ENCODE data around the gene FAM124B.

FAM124B gene

DNA sequence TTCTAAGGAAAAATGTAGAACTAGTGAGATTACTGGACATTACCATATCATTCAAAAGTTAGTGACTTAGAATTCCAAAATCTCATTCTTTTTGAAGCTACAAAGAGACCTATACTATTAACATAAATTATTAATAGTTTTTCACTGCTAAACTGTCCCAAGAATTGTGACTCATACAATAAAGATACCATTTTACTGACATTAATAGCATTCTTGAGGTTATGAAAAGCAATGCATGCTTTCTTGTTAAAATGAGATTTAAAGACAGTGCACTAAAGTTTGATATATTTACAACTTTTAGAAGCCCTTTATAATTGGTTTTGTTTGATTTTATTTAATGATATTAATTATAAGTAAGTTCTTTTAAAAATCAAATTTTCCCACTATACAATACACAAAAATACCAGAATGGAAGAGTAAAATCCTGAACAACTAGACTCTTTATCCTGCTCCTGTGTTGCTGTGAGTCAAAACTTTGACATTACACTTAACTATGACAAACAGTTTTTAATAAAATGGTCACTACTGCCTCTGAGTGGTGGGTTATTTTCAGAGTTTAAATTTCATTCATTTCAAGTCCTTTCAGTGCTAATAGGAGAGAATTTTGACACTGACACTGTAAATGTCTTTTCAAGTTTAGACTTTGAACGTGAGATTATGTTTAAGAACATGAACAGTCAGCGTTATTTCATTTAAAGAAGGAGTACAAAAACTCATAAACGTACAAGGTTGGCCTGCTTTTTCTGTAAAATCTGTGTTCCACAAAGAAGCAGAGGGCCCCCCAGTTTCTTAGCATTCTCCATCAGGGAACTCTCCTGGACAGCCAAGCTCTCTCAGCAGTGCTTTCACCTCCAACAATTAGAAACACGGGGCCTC is 54.5 kb downstream of the FAM124B start:
- DNase-seq (ENCODE audit: low read depth in 3 of 3, low spot score in 1 of 3) = no peak

DNA sequence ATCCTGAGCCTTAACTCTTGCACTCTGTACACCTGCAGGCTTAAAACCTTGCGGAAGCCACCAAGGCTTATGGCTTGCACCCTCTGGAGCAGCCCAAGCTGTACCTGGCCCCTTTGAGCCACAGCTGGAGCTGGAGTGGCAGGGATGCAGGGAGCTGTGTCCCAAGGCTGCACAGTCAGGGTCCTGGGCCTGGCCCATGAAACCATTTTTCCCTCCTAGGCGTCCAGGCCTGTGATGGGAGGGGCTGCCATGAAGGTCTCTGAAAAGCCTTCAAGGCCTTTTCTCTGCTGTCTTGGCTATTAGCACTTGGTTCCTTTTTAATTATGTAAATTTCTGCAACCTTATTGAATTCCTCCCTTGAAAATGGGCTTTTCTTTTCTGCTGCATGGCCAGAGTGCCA is 56.4 kb downstream of the FAM124B start:
- DNase-seq (ENCODE audit: low read depth in 3 of 3, low spot score in 1 of 3) = no peak

DNA sequence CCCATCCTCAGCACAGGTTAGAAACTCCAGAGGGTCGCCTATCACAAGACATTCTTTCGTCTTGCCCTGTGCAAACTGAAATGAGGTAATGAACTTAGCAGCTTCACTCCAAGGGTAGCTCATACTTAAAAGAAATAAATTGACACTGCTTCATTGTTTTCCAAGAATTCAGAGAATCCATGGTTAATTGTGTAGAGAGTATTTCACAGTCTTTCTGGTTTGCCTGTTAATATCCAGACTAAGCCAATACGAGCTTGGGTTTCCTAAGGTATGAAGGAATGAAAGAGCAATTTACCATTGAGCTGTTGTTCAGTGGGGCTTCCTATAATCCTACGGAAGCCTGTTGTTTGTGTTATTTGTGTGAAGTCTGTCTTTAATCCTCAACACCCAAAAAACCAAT is 58.7 kb downstream of the FAM124B start:
- DNase-seq (ENCODE audit: low read depth in 3 of 3, low spot score in 1 of 3) = no peak

DNA sequence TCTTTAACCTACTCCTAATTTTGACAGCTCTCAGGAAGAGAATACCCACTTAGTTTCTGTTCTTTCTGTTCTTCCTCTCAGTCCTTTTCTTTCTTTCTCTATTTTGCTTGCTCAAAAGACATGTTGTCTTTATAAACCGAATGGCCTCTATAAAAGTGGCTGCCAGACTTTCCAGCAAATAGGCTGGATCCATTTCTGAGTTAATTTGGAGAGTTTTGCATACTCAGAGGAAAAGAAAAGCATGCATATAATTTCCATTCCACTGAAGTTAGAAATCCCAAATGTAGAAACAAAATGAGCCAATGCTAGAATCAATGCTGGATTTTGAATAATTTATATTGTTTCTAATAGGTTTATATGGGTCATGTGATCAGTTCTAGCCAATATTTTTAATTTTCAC is 65.9 kb downstream of the FAM124B start:
- no peak for DNase-seq (ENCODE audit: low read depth in 3 of 3, low spot score in 1 of 3)

DNA sequence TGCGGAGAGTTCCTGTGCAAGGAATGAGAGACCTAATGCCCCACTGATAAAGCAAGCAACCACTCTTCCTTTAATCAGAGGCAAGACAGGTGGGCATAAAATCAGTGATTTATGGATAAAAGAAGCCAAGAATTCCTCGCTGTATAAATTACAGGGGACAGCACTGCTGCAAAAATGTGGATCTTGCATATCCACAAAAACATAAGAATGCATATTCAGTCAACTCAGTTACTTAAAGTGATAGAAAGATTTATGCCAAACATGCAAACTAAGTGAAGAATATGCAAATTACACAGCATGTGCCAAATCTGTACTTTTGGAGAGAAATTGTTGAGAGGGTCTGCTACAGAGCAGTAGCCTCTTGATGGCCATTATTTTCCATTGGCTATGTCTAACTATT is 67.2 kb downstream of the FAM124B start:
- DNase-seq (ENCODE audit: low read depth in 3 of 3, low spot score in 1 of 3) = no peak

DNA sequence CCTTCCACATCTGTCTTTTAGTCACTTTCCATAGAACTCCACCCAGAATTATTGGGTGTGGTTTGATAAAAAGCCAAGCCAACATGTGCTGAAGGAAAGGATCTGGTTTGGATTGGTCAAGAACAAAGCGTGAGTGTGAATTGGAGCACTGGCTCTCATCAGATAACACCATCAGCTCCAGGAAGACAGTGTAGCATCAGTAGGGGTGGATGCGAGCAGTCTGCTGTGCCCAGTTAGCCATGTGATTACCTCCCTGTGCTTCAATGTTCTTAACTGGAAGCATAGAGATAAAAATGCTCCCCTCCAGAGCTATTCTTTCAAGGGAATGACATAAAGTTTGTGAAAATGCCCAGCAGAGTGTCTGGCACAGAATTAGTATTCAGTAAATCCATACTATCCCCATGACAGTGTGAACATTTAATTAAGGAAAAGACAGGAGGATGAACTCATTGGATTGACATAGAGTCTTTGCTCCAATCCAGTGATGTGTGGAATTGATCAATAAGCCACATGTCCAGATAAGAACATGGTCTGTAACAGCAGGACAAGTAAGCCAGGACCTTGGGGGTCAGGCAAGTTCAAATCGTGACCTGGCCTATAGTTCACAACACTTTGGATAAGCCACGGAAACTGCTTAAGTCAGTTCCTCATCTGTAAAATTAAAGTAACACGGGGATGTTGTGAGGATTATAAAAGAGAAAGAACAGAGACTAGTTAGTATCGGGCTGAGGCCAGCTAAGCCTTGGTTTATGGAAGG is 68.0 kb downstream of the FAM124B start:
- DNase-seq (ENCODE audit: low read depth in 3 of 3, low spot score in 1 of 3) = no peak

DNA sequence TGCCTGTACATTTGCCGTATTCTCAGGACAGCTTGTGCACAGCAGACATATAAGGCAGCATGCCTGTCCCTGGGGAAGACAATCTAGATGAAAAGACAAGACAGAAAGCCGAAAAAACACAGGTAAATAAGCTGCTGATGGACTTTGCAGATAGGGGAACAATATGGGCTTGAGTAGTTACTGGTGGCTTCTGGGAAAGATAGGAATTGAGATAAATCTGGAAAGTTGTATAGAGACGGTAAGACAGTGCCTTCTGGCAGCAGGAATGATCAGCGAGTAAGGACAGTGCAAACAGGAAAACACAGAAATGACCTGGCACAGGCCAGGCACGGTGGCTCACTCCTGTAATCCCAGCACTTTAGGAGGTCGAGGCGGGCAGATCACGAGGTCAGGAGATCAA is 70.2 kb downstream of the FAM124B start:
- no peak for DNase-seq (ENCODE audit: low read depth in 3 of 3, low spot score in 1 of 3)

DNA sequence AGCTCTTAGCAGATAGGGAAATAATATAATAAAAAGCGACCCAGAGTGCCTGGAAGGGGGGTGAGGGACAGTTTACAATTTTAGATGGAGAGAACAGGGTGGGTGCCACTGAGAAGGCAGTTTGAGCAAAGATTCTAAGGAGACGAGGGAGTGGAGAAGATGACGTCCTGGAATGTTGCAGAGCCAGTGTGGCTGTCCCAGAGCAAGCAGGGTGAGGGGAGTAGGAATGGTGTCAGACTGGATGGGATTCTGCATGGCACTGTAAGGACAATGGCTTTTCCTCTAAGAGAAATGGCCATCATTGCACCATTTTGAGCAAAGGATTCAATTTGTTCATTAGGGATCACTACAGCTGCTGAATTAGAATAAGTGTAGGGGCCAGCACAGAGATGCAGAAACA is 73.1 kb downstream of the FAM124B start:
- DNase-seq (ENCODE audit: low read depth in 3 of 3, low spot score in 1 of 3) = no peak
